Endothelial cell of umbilical vein (primary cell): ENCODE results near the gene NACAD.

Experiments used
- JUN ChIP-seq: IDR thresholded peaks from 2 replicates; pipeline ENCODE4 v1.6.1; 2011; ENCODE audit warnings: borderline replicate concordance, low read depth; ENCODE audit not compliant: insufficient read length, insufficient read depth
- POLR2A ChIP-seq: IDR thresholded peaks from 2 replicates; pipeline ENCODE4 v1.6.1; 2012; ENCODE audit warnings: low read depth, mild to moderate bottlenecking, control low read depth, low read length
- POLR2AphosphoS5 ChIP-seq: IDR thresholded peaks from 2 replicates; pipeline ENCODE4 v1.6.1; 2012; ENCODE audit warnings: low read depth, mild to moderate bottlenecking, control low read depth, low read length, moderate library complexity; ENCODE audit not compliant: insufficient read depth
- TF ChIP-seq, protein P1 (sequence below): IDR thresholded peaks from 2 replicates; pipeline ENCODE4 v1.6.1; 2011; ENCODE audit not compliant: insufficient read depth, insufficient read length
- TF ChIP-seq, protein P2 (sequence below), 2 donors: IDR thresholded peaks; 1 replicate in 1 of 2; 2 replicates in 1 of 2; pipeline ENCODE4 v1.5.1; 2011; ENCODE audit warnings: low read length in 2 of 2, mild to moderate bottlenecking in 2 of 2, moderate library complexity in 2 of 2, control low read depth in 1 of 2, inconsistent platforms in 1 of 2, low read depth in 1 of 2; ENCODE audit not compliant: insufficient read depth in 1 of 2; ENCODE audit errors: extremely low read depth in 1 of 2

DNA sequence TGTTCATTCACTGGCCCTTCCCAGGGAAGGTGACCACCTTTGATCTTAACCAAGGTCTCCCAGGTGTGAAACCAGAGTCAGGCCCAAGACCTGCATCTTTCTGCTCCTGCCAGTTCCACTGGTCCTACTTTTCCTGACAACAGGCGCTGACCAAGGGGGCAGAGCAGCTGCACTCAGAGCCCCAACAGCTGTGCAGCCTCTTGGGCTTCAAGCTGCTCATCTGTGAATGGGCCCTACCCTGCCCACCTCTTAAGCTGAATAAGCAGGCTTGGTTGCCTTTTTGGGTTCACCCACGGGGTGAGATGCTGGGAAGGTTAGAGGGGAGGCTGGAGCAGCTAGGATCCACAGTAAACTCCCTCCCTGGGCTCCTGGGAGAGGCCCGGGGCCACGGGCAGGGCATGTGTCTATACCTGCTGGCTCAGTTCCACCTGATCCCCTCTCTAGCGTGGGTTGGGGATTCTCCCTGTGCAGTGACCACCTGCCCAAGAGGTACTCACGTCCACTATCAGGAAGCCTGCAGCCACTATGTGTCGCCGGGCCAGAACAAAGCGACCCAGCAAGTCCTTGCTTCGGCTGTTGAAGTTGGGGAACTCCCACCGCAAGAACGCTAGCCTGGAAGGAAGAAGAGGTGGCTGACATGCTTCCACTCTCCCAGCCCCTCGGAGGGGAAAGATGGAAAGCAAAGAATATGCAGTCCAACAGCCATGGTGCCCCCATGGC lies 12.2 kb upstream of the NACAD start:
- TF ChIP-seq, protein P1, sequence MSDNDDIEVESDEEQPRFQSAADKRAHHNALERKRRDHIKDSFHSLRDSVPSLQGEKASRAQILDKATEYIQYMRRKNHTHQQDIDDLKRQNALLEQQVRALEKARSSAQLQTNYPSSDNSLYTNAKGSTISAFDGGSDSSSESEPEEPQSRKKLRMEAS: no peak
- TF ChIP-seq JUN: no peak
- no peak for TF ChIP-seq POLR2A
- TF ChIP-seq POLR2AphosphoS5: no peak
- TF ChIP-seq, protein P2, sequence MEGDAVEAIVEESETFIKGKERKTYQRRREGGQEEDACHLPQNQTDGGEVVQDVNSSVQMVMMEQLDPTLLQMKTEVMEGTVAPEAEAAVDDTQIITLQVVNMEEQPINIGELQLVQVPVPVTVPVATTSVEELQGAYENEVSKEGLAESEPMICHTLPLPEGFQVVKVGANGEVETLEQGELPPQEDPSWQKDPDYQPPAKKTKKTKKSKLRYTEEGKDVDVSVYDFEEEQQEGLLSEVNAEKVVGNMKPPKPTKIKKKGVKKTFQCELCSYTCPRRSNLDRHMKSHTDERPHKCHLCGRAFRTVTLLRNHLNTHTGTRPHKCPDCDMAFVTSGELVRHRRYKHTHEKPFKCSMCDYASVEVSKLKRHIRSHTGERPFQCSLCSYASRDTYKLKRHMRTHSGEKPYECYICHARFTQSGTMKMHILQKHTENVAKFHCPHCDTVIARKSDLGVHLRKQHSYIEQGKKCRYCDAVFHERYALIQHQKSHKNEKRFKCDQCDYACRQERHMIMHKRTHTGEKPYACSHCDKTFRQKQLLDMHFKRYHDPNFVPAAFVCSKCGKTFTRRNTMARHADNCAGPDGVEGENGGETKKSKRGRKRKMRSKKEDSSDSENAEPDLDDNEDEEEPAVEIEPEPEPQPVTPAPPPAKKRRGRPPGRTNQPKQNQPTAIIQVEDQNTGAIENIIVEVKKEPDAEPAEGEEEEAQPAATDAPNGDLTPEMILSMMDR (IDR thresholded peaks at IDR 0.05; ENCODE audit: extremely low read depth in 1 of 2, insufficient read depth in 1 of 2, low read depth in 1 of 2, low read length in 2 of 2): no peak
